Suppressor macrophage (primary cell): ENCODE results near the gene SLC7A1.

ENCODE experiments used
- DNase-seq, 4 experiments: peaks; one replicate each; pipeline ENCODE4 v3.0.0-alpha.2; 2020 to 2022
- total RNA-seq, 17 experiments: gene quantifications; one replicate each; lab custom pipeline; 2026; ENCODE audit warnings: mixed read lengths in 6 of 17, inconsistent platforms in 3 of 17; lab: John Stamatoyannopoulos, UW

SLC7A1 gene
- 40.5 to 176 (median 82.4) reads per million in 17 experiments for total RNA-seq

DNA sequence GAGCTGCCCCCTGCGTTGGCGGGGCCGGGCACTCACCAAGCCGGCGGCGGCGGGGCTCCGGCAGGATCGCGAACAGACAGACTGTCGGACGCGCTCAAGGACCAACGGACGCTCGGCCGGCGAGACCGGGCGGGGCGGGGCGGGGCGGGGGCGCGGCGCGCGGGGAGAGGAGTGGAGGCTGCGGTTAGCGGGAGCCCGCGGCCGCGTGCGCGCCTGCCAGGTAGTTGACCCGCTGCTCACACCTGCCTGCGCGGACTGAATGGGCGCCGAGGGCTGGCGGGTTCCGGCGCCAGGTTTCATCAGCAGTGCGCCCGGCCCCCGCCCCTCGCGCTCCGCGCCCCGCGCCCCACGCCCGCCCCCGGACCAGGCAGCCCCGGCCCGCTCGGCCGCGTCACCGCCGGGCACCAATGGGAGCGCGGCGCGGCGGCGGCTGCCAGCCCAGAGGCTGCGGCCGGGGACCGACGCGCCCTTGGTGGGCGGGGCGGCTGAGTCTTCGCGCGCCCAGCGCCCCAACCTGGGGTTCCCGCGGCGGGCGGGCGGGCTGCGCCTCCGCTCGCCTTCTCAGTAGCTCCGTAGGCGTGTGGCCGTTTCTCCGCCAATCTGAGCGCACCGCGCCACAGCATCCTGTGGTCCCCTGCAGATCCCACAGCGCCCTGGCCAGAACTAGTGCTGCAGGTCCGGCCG is at the start of gene SLC7A1:
TSS of gene SLC7A1 (minus strand) at position 309 of the 684 bp plus-strand sequence. CDS start 59,500 bp downstream, outside the sequence.
- DNase-seq = peak; percentile 89 to 96 (median 93)

DNA sequence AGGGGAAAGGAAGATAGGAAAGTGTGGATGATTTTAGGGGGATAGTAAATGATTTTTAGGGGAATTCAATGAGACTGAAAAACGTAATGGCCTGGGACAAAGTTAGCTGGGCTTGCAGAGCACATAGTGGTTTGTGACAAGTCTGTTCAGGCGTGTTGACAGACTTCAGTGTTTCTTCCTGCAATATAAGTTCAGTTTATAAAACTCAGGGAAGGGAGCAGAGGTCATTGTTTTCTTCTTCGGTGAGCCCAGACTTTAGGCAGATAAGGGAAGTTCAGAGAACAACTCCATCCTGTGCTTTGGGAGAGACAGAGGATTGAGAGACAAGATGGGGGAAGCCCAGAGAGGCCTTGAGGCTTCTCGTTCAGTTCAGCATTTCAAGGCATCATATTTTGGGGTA is 45.2 kb upstream of the SLC7A1 start:
- no peak for DNase-seq

DNA sequence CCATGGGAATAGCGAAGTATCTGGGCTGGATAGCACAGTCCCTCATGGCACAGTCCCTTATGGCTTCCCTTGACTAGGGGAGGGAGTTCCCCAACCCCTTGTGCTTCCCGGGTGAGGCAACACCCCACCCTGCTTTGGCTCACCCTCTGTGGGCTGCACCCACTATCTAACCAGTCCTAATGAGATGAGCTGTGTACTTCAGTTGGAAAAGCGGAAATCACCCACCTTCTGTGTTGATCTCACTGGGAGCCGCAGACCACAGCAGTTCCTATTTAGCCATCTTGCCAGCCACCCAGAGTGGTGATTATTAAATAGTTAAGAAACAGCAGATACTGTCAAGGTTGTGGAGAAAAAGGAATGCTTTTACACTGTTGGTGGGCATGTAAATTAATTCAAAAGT is 41.3 kb upstream of the SLC7A1 start:
- DNase-seq = peak in 3 of 4 experiments; percentile 2 to 20 (median 6)

DNA sequence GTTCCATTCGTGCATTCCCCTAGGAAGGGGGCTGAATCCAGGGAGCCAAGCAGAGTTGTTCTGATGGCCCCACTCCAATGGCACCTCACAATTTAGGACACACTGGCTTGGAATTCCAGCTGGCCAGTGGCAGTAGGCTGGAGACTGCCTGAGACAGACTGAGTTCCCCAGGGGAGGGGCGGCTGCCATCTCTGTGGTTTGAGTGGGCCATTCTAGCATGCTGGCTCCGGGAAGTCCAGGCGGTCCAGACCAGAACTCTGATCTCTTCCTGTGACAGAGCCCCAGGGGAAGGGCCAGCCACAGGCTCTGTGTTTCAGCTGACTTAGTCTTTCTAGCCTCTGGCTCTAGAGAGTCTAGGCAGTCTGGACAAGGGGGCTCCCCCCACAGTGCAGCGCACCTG is 29.5 kb upstream of the SLC7A1 start:
- DNase-seq = no peak

DNA sequence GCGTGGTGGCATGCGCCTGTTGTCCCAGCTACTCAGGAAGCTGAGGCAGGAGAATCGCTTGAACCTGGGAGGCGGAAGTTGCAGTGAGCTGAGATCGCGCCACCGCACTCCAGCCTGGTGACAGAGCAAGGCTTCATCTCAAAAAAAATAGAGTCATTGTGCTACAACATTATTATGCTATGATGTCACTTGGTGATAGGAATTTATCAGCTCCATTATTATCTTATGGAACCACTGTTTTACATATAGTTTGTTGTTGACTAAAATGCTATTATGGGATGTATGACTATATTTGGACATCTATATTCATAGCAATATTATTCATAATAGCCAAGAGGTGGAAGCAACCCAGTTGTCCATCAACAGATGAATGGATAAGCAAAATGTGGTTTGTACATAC is 26.4 kb upstream of the SLC7A1 start:
- no peak for DNase-seq

DNA sequence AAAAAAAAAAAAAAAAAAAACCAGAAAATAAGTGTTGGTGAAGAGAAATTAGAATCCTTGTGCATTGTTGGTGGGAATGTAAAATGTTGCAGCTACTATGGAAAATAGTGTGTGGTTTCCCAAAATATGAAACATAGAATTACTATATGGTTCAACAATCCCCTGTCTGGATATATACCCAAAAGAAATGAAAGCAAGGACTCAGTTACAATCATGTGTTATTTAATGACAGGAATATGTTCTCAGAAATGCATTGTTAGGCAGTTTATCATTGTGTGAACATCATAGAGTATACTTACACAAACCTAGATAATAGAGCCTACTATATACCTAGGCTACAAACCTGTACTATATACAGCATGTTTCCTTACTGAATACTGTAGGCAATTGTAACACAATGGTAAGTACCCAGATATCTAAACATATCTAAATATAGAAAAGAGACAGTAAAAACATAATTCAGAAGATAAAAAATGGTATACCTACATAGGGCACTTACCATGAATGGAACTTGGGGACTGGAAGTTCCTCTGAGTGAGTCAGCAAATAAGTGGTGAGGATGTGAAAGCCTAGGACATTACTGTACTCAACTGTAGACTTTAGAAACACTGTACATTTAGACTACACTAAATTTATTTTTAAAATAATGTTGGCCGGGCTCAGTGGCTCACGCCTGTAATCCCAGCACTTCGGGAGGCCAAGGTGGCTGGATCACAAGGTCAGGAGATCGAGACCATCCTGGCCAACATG is 25.7 kb upstream of the SLC7A1 start:
- DNase-seq = peak in 1 of 4 experiments; percentile 1

DNA sequence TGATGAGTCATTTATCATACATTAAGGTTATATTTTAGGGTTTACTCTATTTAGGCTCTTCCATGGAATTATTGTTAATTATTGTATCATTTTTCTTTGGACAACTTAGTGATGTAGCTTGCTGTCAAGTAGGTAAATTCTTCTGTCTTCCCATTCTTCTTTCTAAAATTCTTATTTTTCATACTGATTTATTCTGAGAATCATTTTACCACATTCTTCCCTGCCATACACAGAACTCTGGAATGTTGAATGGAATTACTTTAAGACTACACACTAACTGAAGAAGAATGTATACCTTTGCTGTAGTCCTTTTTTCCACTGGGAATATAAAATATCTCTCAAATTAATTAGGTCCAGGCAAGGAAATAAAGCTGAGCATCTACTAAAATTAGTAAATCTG is 24.5 kb upstream of the SLC7A1 start:
- no peak for DNase-seq

DNA sequence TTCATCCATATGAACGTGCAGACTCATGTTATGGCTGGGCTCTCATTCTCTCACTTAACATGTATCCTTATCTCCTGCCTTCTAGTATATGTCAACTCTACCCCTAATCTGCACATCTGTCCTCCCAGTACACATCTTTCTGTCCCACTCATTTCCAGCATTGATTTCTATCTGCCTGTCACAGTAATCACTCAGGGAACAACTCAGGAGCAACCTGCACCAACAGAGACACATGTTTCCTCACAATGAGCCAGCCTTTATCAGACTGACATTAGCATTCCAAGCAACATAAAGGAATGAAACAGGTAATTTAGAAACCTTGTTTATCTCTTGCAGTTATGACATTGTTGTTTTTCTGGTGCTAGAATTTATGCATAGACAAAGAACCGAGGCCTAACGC is 17.6 kb upstream of the SLC7A1 start:
- no peak for DNase-seq

DNA sequence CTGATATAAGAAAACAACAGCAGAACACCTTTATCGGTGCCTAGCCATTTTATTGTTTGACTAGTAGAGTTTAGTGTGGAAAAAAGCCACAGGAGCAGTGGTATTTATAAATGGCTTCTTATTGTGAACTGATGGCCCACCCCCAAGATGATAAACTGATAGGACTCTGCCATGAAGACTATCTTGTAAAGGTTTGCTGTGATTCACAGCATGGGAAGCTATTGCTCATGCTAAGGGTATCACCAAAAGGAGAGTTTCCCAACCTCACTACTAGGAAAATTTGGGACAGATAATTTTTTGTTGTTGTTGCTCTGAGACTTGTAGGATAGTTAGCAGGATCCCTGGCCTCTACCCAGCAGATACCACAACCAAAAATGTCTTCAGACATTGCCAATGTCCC is 12.0 kb upstream of the SLC7A1 start:
- no peak for DNase-seq

DNA sequence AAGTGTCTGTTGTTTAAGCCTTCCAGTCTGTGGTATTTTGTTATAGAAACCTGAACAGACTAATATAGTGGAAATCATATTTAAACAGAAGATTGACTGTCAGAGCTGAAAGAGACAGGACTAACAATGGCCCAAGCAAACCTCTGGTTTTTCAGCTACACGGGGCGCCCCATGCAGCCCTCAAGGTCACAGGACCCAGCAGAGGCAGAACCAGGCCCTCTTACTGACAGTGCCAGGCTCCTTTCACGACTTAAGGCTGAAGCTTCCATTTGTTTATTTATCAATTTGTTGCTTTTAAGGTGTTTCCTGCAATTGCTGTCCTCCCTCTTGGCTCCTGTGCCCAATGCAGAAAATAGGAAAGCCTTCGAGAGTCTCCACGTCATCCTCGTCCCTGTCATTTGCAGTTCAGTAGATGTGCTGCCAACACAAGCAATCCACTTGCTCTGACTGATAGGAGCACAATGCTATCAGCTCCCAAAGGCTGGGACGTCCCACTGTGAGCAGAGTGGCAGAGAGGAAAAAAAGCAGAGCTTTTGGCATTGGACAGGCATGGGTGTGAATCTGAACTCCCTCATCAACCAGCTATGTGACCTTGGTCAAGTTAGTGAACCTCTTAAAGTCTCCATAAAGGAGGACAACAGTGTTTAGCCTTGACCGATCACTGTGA is 10.5 kb upstream of the SLC7A1 start:
- no peak for DNase-seq

DNA sequence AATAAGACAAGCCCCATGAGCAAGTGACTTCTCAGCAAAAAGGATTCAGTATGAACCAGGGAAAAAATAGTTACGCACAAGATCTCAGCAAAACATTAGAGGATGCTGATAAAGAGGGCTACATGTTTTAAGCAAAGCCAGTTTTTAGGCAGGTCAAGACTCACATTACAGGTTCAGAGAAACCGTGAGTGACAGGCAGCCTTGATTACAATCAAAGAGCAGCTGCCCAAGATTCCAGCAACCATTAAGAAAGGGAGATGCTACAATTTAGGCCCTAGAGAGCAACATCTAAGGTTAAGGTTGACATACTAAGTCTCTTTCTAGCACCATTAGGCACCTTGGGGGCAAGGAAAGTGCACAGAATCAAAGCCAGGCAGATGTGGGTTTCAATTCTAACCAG is 2.8 kb upstream of the SLC7A1 start:
- DNase-seq = no peak

DNA sequence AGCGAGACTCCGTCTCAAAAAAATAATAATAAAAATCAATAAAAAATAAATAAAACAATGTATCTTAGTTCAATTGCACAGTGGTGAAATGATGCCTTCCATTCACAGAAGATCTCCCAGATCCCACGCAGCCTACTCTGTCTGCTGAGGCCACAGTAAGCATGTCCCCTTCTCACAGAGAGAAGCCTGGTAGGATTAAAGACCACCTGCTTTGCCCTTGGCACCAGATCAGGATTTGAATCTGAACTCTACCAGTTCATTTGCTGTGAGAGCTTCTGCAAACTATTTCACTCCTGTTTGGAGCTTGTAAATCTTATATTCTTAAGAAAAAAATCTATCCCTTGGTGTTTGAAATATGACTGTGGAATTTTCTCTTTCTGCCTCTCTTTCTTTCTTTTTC is 2.2 kb upstream of the SLC7A1 start:
- DNase-seq = no peak

DNA sequence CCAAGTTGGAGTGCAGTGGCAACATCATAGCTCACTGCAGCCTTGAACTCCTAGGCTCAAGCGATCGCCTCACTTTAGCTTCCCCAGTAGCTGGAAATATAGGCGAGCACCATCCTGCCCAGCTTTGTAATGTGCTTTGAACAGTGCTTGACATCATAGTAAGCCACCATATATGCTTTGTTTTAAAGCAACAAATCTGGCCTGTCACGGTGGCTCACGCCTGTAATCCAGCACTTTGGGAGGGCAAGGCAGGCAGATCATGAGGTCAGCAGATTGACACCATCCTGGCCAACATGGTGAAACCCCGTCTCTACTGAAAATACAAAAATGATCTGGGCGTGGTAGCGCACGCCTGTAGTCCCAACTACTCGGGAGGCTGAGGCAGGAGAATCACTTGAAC is 1.8 kb upstream of the SLC7A1 start:
- DNase-seq = no peak

DNA sequence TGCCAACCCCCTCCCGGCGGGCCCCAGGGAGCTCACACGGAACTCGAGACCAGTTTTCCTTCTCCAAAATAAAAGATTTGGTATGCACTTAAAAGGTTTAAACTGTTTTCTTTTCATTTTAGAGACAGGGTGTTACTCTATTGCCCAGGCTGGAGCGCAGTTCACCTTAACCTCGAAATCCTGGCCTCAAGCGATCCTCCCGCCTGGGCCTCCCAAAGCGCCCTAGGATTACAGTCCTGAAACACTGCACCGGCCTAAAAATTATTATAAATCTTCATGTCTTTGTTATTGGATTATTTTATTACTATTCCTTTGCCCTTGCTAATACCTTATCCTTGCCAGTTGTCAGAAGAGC is 553 bp upstream of the SLC7A1 start:
- DNase-seq = no peak

DNA sequence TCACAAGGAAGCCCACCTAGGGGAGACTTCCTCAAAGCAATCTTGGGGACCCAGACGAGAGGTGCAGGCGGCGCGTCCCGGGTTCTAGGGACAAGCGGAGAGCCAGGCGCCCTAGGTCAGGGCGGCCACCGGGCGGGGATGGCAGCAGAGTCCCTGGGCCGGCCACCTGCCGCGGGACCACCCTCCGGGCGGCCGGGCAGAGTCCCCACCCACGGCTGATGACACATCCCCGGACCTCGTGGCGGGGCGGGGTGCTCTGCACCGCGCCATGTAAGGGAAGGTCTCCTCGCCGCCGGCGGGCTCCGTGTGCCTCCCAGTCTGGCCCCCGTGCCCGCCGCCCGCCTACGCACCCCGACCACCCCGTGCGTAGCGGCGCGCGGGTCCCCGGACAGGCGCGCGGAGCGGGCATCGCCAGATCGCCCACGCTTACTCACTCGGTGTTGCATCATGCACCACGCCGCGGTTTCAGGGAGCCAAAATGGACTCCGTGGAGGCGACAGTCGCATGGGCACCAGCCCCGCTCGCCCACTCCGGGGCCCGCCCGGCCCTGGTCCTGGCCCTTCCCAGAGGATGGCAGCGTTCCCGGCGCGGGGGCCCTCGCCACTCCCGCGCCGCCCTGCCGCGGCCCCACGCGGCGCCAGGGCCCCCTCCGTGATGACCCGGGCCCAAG is 643 bp downstream of the SLC7A1 start:
- DNase-seq = peak; percentile 79 to 87 (median 86)

DNA sequence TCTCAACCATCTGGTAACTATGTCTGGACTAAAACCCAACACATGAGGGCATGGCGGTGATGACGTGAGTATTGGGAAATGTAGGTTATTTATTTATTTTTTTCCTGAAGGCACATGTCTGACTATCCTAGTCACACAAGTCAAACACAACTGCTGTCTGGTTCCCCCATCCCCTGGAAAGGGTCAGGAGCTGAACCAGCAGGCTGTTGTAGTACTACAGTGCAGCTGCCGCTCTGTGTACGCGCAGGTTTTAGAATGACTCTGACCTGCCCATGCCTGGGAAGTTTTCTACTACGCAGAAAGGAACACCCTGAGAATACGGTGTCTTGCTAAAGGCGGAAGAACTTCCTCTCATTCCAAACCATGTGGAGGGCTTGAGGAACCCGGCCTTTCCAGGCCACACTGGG is 1.2 kb downstream of the SLC7A1 start:
- peak; percentile 50 to 74 (median 65) for DNase-seq

DNA sequence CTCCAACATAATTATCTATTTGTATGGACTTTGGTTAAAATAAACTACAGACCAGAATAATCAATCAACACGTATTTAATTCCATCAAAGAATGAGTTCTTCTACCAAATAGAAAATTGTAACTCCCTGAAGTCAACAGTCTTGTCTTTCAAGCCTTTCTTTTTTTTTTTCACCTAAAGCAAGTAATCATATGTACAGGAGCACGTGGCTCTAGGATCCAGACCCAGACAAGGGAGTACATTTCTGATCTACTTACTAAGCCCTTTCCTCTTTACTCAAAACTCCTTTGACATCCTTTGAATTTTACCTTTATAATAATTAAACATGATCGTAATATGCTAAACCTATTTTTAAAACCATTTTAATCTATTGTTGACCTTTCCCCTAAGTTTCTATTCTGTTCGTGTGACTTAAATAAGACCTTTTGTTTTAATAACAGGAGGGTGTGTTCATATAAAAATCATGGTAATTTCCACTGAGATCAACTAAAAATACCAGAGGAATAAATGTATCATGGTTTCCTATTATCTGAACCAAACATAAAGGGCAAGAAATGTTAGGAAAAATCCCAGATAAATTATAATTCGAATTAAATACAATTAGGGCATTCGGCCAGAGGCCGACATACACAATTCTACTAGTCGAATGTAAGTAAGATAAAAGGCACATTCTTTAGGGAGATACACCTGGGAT is 1.7 kb downstream of the SLC7A1 start:
- DNase-seq = no peak

DNA sequence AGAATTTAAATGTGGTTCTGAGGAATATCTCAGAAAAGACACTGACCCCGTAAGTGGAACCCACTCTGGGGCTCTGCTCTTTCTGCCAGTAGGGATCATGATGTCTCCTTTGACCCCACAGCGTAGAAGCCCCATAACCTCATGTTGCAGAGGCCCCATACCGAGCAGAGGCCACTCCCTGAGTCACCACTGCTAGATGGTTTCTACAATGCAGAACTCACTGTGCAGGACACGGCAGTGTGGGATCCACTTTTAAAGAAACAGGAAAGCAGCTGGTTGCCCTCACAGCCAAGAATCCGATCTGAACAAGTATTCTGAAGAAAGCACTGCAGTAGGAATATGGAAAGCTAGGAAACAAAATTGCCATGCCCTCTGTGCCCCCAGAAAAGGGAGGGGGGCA is 4.2 kb downstream of the SLC7A1 start:
- DNase-seq = no peak

DNA sequence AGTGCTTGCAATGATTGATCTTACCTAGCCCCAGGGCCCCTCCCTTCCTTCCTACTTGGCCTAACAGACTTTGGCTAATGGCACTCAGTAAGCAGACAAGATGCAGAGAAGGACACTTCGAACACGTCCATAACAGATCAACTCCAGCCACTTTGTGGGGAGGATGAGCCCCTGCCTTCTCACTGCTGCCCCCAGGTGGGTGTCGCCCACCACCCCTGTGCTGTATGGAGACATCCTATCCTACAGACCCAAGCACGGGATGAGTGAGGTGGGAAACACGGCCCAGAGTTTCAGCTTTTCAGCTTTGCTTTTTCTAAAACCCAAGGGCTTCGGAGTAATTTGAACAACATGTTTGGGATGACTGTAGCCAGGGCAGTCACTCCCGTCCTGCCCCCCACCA is 5.5 kb downstream of the SLC7A1 start:
- DNase-seq = no peak

DNA sequence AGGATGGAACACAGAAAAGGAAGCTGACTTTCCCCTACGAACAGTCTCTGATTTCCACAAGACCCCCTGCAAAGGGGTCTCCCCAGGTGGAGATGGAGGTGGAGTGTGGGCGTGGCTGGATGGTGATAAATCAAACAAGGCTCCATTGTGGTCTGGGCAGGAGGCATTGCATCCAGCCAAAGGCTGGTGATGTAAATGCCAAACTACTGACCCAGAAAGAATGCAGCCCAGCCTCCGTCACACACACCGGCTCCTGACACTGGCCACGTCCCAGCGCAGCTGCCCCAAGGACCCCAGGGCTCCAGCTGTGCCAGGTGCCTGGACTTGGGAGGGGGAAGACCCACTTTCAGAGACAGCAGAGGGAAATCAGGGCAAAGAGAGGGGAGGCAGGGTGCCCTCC is 6.3 kb downstream of the SLC7A1 start:
- no peak for DNase-seq

DNA sequence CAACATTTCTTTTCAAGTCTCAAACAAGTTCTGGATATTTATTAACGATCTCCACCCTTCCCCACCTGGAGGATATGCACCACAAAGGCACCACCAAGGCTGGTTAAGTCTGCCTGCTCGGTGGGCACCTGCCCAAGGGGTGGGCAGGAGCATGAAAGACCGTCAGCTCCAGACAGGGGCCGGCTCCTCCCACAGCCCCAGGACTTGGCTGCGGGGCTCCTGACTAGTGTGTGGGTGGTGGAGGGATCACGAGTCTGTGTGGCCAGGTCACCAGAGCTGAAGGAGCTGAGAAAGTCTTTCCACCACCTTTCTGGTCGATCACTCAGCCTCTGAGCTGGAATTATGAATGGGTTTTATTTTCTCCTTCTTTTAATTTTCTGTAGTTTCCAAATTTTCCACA is 7.8 kb downstream of the SLC7A1 start:
- peak in 2 of 4 experiments; percentile 6 to 10 for DNase-seq

DNA sequence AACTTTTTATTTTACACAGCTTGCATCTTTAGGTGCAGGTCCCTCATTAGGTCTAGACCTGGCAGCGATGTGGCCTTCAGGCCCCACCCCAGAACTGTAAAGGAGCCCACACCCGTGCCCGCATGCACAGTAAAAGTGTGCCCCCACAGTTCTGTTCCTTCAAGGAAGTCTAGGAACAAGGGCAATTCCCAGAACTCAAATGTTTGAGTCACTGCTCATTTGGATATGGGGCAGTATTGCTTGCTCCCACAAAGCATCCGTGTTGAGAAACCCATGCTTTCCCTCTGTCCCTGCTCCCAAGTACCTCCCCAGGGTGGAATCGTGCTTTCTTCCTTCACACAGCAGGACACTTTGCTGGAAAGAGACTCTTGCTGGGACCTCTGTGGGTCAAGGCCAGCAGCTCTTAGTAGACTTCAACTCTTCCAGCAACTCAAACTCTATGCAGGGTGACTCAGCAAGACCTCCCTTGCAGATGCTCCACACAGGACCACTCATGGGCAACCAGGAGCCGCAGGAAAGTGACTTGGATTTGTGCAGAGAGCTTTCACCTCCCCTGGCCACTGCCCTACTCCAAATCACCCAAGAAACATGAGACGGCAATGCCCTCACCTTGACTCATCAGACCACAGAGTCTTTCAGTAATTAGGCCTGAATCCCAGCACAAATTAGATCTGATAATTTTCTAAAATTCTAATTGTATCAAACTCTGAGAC is 12.3 kb downstream of the SLC7A1 start:
- DNase-seq = no peak
